ENCODE data around the gene TMPRSS4.

TMPRSS4 gene

GRCh38 chr11:118105657-118106305 lies 28.9 kb downstream of the TMPRSS4 start:
- no peak for DNase-seq (ENCODE audit: low read depth in 2 of 2)

DNA sequence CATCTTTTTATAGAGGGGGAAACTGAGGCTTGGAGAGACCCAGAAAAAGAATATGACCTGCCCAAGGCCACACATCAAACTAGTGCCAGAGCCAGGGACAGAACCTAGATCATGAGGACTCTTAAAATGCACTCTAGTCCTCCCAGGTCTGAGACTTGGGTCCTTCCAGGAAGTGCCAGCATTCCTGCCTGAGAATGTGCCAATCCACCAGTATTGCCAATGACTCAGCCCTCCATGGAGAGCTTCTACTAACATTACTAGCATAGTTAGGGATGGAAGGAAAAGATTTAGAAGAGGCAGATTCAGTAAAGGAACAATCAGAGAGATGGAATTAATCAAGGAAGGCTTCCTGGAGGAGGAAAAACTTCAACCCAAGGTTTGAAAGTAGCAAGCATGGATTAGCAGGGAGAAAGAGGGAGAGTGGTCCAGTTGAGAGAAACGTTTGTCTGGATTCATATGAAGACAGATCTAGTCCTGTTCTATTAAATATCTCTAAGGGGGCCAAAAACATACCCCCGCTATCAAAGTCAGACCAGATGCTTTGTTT lies 30.0 kb downstream of the TMPRSS4 start:
- no peak for DNase-seq (ENCODE audit: low read depth in 2 of 2)

- no peak for DNase-seq (ENCODE audit: low read depth in 2 of 2)
Observed at GRCh38 chr11:118108513-118108912, 31.6 kb downstream of the TMPRSS4 start.

DNA sequence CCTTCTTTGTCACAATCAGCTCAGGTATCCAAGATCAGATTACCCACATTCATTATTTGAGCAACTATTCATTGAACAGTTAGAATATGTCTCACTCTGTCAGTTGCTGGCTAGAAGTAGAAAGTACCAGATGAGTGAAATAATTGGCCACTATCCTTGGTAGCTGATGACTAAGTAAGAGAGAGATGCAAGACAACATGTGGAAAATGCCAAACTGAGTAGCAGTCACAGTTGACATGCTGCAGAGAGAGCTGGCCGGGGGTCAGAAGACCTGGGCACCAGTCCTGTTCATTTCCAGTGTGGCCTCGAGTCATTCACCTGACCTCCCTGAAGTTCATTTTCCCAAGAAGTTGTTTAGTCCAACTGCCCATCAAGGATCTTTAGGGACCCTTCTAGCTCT lies 32.4 kb downstream of the TMPRSS4 start:
- no peak for DNase-seq (ENCODE audit: low read depth in 2 of 2)

DNA sequence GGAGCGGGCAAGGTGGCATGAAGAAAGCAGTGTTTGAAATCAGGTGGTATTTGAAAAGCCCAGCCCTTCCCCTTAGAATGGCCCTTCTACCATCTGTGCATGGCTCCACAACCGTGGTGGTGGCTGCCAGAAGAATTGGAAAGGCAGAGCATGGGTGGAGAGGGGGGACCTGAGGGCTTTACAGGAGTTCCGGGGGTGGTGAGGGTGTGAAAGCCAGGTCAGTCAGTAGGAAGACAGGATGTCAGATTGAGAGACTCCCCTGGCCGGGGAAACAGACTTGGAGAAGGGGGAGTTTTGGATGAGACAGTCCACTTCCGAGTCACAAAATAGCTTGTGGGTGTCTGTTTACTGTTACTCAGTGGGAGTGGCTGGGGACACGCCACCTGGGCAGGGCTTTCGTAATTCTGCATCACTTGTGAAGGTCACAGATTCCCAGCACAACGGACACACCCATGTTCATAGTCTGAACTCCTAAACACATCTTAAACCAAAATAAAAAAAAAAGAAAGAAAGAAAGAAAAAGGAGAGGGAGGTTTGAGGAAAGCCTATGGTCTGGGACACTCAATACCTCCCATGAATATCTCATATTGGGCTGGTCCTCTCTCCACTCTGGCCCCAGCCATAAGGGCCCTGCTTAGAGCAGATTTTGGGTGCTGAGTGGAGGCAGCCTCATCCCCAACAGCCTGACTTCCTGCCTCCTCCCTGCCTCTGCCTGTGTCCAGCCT lies 34.3 kb downstream of the TMPRSS4 start:
- no peak for DNase-seq (ENCODE audit: low read depth in 2 of 2)

GRCh38 chr11:118111744-118112035 lies 34.8 kb downstream of the TMPRSS4 start:
- DNase-seq (ENCODE audit: low read depth in 2 of 2) = no peak

- no peak for DNase-seq (ENCODE audit: low read depth in 2 of 2)
Observed at GRCh38 chr11:118112711-118113430, 36.0 kb downstream of the TMPRSS4 start.

DNA sequence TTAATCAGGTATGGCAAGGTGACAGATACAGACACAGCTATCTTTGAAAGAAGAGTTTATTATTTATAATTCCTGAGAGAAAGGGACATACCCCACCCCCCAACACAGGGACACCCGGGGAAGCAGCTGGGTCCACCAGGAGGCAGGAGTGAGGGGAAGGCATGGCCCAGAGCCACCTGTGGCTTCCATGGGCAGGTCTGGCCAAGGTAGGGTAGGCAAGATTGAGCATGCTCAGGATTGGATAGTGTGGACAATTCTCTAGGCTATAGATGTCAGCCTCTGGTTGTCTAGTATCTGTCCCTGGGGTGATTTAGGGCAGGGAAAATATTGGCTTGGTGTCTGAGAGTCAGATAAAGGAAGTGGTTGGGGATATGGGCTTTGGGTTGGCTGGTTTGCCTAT lies 37.4 kb downstream of the TMPRSS4 start:
- no peak for DNase-seq (ENCODE audit: low read depth in 2 of 2)

DNA sequence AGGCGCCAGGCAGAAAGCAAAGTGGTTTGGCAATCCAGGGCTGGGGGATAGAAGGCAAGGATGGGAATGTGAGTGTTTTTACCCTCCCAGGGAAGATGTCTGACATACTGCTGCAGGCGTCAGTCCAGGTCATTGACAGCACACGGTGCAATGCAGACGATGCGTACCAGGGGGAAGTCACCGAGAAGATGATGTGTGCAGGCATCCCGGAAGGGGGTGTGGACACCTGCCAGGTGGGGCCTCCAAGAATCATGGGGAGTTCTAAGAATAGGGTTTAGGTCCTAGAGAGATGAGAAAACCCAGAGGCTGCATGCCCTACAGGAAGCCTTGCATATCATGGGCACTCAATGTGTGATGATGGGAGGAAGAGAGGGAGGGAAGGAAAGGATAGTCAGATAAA lies 38.2 kb downstream of the TMPRSS4 start:
- no peak for DNase-seq (ENCODE audit: low read depth in 2 of 2)

DNA sequence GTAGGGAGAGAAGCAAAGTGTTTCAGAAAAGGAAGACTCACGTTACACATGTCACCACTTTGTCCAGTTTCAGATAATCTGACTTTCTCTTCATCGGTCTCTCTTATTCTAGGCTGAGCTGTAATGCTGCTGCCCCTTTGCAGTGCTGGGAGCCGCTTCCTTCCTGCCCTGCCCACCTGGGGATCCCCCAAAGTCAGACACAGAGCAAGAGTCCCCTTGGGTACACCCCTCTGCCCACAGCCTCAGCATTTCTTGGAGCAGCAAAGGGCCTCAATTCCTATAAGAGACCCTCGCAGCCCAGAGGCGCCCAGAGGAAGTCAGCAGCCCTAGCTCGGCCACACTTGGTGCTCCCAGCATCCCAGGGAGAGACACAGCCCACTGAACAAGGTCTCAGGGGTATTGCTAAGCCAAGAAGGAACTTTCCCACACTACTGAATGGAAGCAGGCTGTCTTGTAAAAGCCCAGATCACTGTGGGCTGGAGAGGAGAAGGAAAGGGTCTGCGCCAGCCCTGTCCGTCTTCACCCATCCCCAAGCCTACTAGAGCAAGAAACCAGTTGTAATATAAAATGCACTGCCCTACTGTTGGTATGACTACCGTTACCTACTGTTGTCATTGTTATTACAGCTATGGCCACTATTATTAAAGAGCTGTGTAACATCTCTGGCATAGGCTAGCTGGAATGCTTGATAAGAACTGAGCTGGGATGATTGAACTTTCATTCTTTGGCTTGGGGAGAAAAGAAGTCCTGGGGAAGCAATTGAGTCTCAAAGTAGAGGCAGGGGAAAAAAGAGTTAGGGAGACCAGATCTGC lies 41.1 kb downstream of the TMPRSS4 start:
- no peak for DNase-seq (ENCODE audit: low read depth in 2 of 2)

GRCh38 chr11:118120793-118121192 lies 43.9 kb downstream of the TMPRSS4 start:
- no peak for DNase-seq (ENCODE audit: low read depth in 2 of 2)

GRCh38 chr11:118124929-118125535 lies 48.2 kb downstream of the TMPRSS4 start:
- no peak for DNase-seq (ENCODE audit: low read depth in 2 of 2)

GRCh38 chr11:118126082-118126838 lies 49.4 kb downstream of the TMPRSS4 start:
- no peak for DNase-seq (ENCODE audit: low read depth in 2 of 2)

DNA sequence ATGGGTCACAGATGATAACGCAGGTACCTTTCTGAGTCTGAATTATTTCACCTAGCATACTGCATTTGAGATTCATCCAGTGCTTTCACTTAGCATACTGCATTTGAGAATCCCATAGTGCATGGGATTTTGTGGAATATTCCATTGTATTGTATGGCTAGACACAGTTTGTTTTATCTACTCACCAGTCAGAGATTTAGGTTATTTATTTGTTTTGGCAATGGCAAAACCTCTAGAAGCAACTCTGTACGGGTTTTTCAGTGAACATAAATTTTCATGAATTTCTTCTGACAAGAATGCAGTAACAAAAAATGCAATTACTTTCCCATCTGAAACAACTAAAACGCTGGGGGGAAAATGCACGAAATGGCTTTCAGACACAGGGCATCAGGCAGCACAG lies 51.4 kb downstream of the TMPRSS4 start:
- DNase-seq (ENCODE audit: low read depth in 2 of 2) = no peak

- no peak for DNase-seq (ENCODE audit: low read depth in 2 of 2)
Observed at GRCh38 chr11:118128721-118129470, 52.0 kb downstream of the TMPRSS4 start.

DNA sequence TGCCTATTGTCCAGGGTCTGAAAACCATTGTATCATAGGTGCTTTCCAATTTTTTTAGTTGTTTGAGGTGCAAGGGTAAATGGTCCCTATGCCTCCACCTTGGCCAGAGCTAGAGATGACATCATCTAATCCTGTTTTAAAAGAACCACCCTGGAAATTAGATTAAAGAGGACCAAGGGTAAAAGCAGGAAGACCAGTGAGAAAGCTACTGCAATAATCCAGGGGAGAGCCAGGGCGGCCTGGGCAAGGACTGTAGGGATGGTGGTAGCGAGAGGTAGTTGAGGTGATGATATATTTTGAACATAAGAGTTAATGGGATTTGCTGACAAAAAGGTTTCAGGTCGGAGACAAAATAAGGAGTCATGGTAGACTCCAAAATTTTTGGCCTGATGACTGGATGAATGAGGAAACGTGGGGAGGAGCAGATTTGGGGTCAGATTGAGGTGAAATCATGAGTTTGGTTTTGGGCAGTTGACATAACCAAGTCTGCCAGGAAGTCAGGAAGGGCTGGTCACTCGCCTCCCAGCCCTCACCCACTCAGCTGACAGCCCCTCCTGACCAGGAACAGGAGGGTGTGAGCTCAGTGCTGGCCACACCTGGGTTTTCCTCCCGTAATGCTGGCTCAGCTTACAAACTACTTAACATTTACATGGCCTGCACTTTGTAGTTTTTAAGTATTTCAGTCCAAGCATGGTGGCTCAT lies 52.7 kb downstream of the TMPRSS4 start:
- no peak for DNase-seq (ENCODE audit: low read depth in 2 of 2)

DNA sequence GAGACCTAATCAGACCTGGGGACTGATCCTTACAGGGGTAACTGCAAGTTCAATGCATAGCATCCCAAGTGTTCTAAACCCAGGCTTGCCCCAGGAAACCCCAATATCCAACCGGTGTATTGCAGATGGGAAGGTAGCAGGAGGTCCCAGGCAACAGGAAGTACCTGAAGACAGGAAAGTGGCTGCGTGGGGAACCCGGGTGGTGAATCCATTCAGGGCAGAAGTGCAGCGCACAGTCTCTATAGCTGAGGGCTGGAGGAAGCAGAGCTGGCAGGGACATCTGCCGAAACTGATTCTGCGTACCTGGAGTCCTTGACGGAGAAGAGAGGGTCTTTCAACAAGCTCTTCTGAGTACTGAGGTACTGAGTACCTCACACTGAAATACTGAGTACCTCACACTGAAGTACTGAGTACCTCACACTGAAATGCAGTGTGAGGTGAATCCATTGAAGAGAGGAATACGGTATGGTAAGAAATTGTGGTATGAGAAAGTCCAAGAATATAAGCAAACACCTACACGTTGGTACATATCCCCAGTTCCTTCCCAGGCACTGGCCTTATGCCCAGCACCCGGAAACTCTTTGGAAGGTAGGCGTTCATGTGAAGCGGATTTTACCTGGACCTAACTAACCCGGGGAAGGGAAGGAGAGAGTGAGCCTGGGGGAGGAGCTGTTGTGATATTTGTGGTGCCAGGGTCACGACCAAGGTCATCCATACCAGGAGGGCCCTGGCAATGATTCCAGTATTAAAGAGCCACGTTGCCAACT lies 55.7 kb downstream of the TMPRSS4 start:
- no peak for DNase-seq (ENCODE audit: low read depth in 2 of 2)

- DNase-seq (ENCODE audit: low read depth in 2 of 2) = no peak
Observed at GRCh38 chr11:118133816-118134215, 56.9 kb downstream of the TMPRSS4 start.

Data from stimulated activated CD4-positive, alpha-beta T cell treated with anti-CD3 and anti-CD28 coated beads, Interleukin-15, amount 100 ng/mL, for 48 hours (primary cell).